Neural cell (in vitro differentiated cells): ENCODE results near the gene DPM3. TPM values are rescaled to one million over a fixed set of nuclear protein-coding genes. Genes with fewer than 3 reads are reported as not detected.

Experiments used
- H2AFZ ChIP-seq: fragments of 200-600, 300-800 bp; sonication (generic), shearing (Covaris generic); 2 replicates; pipeline ENCODE4 v1.6.0; 2014; ENCODE audit warnings: low read depth, mild to moderate bottlenecking, antibody characterized with exemption, low read length, moderate library complexity
- H3F3A ChIP-seq: fragments of 200-600 bp; shearing (Covaris generic); 2 replicates; pipeline ENCODE4 v1.6.1; 2016; ENCODE audit warnings: mild to moderate bottlenecking, moderate library complexity, mixed read lengths, antibody characterized with exemption, low read length; ENCODE audit not compliant: insufficient read depth, poor library complexity, severe bottlenecking
- H3K27ac ChIP-seq: fragments of 200-600, 300-800 bp; sonication (generic), shearing (Covaris generic); 2 replicates; pipeline ENCODE4 v1.5.1; 2014; ENCODE audit warnings: mild to moderate bottlenecking, low read length, moderate library complexity
- H3K27me3 ChIP-seq: fragments of 300-800, 200-600 bp; sonication (generic), shearing (Covaris generic); 2 replicates; pipeline ENCODE4 v1.6.0; 2014; ENCODE audit warnings: mild to moderate bottlenecking, low read depth, low read length, moderate library complexity; ENCODE audit not compliant: insufficient read depth
- H3K36me3 ChIP-seq: fragments of 300-800, 200-600 bp; sonication (generic), shearing (Covaris generic); 2 replicates; pipeline ENCODE4 v1.5.1; 2014; ENCODE audit warnings: mild to moderate bottlenecking, antibody characterized with exemption, low read length, moderate library complexity; ENCODE audit not compliant: insufficient read depth
- H3K4me2 ChIP-seq: fragments of 300-800, 200-600 bp; sonication (generic), shearing (Covaris generic); 2 replicates; pipeline ENCODE4 v1.6.0; 2014; ENCODE audit warnings: mild to moderate bottlenecking, low read length
- H3K4me3 ChIP-seq: fragments of 300-800, 200-600 bp; sonication (generic), shearing (Covaris generic); 2 replicates; pipeline ENCODE4 v1.5.1; 2014; ENCODE audit warnings: mild to moderate bottlenecking, low read length, moderate library complexity
- H3K79me2 ChIP-seq: fragments of 200-600 bp; shearing (Covaris generic); replicated peaks from 2 replicates; pipeline ENCODE4 v1.6.0; 2014; ENCODE audit warnings: mild to moderate bottlenecking, low read length, moderate library complexity; ENCODE audit not compliant: insufficient read depth
- H3K9ac ChIP-seq: fragments of 300-800, 200-600 bp; sonication (generic), shearing (Covaris generic); 2 replicates; pipeline ENCODE4 v1.6.1; 2016; ENCODE audit warnings: mild to moderate bottlenecking, low read length, mixed read lengths
- H3K9me2 ChIP-seq: fragments of 200-600 bp; shearing (Covaris generic); 2 replicates; pipeline ENCODE4 v1.6.1; 2016; ENCODE audit warnings: mild to moderate bottlenecking, low read length, mixed read lengths; ENCODE audit not compliant: insufficient read depth
- H3K9me3 ChIP-seq: fragments of 200-600, 300-800 bp; sonication (generic), shearing (Covaris generic); 2 replicates; pipeline ENCODE4 v1.6.1; 2016; ENCODE audit warnings: mild to moderate bottlenecking, mixed run types, low read length, moderate library complexity, mixed read lengths
- H4K20me1 ChIP-seq: fragments of 200-600 bp; shearing (Covaris generic); 2 replicates; pipeline ENCODE4 v1.6.1; 2016; ENCODE audit warnings: mild to moderate bottlenecking, mixed run types; ENCODE audit not compliant: insufficient read depth
- EP300 ChIP-seq: fragments of 450-650 bp; conservative IDR thresholded peaks from 2 replicates; pipeline ENCODE4 v1.6.1; 2014; ENCODE audit warnings: antibody characterized with exemption, mild to moderate bottlenecking, moderate library complexity; ENCODE audit not compliant: poor library complexity, severe bottlenecking
- EZH2 ChIP-seq: fragments of 200-600, 300-800 bp; shearing (Covaris generic), sonication (generic); IDR thresholded peaks from 2 replicates; pipeline ENCODE4 v1.6.1; 2014; ENCODE audit warnings: antibody characterized with exemption, low read length, borderline replicate concordance, mild to moderate bottlenecking; ENCODE audit not compliant: insufficient read depth, poor library complexity, severe bottlenecking
- MXI1 ChIP-seq: fragments of 450-650 bp; conservative IDR thresholded peaks from 2 replicates; pipeline ENCODE4 v1.6.1; 2014; ENCODE audit warnings: antibody characterized with exemption, mild to moderate bottlenecking; ENCODE audit not compliant: poor library complexity, severe bottlenecking
- POLR2AphosphoS5 ChIP-seq: IDR thresholded peaks from 2 replicates; pipeline ENCODE4 v1.6.1; 2012
- RAD21 ChIP-seq: fragments of 450-650 bp; conservative IDR thresholded peaks from 2 replicates; pipeline ENCODE4 v1.6.1; 2014; ENCODE audit warnings: antibody characterized with exemption, mild to moderate bottlenecking, moderate library complexity
- SMC3 ChIP-seq: fragments of 450-650 bp; conservative IDR thresholded peaks from 2 replicates; pipeline ENCODE4 v1.6.1; 2014; ENCODE audit warnings: antibody characterized with exemption, mild to moderate bottlenecking, moderate library complexity; ENCODE audit not compliant: poor library complexity
- TAF1 ChIP-seq: IDR thresholded peaks from 2 replicates; pipeline ENCODE4 v1.6.1; 2012; ENCODE audit warnings: low read depth
- polyA plus RNA-seq: library from polyadenylated mRNA; depleted of rRNA; stranded (reverse); fragments of >200 nt; gene quantifications from 2 replicates; pipeline ENCODE4 v1.2.3, GENCODE V29; 2014
- TF ChIP-seq, protein P1 (sequence below): IDR thresholded peaks from 2 replicates; pipeline ENCODE4 v1.6.1; 2012; ENCODE audit warnings: borderline replicate concordance
- TF ChIP-seq, protein P2 (sequence below): fragments of 450-650 bp; IDR thresholded peaks from 2 replicates; pipeline ENCODE4 v1.5.1; 2014; ENCODE audit warnings: antibody characterized with exemption, mild to moderate bottlenecking, moderate library complexity; ENCODE audit not compliant: poor library complexity, severe bottlenecking

The DPM3 gene
- polyA plus RNA-seq, 1 donor from 2014 or later: 150 TPM

DNA sequence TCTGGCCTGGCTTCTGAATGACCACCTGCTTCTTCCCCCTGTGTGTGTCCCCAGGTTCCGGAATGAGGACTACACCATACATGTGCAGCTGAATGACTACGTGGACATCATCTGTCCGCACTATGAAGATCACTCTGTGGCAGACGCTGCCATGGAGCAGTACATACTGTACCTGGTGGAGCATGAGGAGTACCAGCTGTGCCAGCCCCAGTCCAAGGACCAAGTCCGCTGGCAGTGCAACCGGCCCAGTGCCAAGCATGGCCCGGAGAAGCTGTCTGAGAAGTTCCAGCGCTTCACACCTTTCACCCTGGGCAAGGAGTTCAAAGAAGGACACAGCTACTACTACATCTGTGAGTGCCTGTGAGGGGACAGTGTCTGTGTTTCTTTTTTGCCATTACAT lies 9.0 kb downstream of the DPM3 start:
- no peaks in the 10 kb centered on the region for H4K20me1 ChIP-seq
- TF ChIP-seq POLR2AphosphoS5 (no peak), MXI1 (no peak), TAF1 (no peak), RAD21 (no peak), EZH2 (no peak)
- TF ChIP-seq, protein P1, sequence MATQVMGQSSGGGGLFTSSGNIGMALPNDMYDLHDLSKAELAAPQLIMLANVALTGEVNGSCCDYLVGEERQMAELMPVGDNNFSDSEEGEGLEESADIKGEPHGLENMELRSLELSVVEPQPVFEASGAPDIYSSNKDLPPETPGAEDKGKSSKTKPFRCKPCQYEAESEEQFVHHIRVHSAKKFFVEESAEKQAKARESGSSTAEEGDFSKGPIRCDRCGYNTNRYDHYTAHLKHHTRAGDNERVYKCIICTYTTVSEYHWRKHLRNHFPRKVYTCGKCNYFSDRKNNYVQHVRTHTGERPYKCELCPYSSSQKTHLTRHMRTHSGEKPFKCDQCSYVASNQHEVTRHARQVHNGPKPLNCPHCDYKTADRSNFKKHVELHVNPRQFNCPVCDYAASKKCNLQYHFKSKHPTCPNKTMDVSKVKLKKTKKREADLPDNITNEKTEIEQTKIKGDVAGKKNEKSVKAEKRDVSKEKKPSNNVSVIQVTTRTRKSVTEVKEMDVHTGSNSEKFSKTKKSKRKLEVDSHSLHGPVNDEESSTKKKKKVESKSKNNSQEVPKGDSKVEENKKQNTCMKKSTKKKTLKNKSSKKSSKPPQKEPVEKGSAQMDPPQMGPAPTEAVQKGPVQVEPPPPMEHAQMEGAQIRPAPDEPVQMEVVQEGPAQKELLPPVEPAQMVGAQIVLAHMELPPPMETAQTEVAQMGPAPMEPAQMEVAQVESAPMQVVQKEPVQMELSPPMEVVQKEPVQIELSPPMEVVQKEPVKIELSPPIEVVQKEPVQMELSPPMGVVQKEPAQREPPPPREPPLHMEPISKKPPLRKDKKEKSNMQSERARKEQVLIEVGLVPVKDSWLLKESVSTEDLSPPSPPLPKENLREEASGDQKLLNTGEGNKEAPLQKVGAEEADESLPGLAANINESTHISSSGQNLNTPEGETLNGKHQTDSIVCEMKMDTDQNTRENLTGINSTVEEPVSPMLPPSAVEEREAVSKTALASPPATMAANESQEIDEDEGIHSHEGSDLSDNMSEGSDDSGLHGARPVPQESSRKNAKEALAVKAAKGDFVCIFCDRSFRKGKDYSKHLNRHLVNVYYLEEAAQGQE: no peak
- H3K27me3 ChIP-seq: peaks cover 27% of the 10 kb centered on the region
- no peak overlapping the region for H3K27ac ChIP-seq
- no peaks in the 10 kb centered on the region for H3K9me2 ChIP-seq
- H3K9me3 ChIP-seq: no peaks in the 10 kb centered on the region
- peaks cover 2% of the 10 kb centered on the region for H3F3A ChIP-seq
- H3K79me2 ChIP-seq: no peaks in the 10 kb centered on the region
- no peak overlapping the region for H3K4me2 ChIP-seq
- H2AFZ ChIP-seq: no peak overlapping the region
- H3K36me3 ChIP-seq: no peaks in the 10 kb centered on the region
- no peak overlapping the region for H3K9ac ChIP-seq
- H3K4me3 ChIP-seq: no peak overlapping the region

DNA sequence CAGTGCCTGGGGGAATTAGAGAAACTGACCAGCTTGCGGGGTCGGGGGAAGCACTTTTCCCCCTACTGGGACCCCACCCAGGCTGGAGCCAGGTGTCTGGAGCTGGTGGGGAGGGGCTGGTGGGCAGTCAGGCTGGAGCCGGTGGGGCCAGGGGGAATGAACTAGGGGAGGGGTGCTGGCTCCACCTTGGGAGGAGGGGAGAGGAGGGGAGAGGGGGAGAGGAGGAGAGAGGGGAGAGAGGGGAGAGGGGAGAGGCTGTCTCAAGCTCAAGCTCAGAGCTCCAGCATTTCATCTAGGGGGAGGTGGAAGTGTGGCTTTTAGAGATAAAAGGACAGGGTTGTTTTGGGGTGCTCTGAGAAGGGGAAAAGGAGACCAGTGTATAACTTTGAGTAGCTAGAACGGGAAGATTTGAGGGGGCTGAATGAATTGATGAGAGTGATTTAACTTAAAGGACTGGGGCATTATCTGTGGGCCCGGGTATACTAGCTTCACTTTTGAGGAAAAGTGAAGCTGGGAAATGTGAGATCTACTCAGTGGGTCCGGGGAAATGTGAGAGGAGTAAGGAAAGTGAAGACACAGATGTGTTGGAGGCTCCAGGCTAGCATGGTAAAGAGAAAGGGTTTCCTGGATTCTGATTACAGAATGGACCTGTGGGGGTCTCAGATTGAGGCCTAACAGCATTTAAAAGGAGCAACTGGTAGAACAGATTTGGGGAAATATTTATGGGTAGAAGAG lies 9.9 kb downstream of the DPM3 start:
- H3K4me3 ChIP-seq: no peak overlapping the region
- H3F3A ChIP-seq: peaks cover 2% of the 10 kb centered on the region
- H3K79me2 ChIP-seq: no peaks in the 10 kb centered on the region
- no peaks in the 10 kb centered on the region for H3K9me2 ChIP-seq
- no peak overlapping the region for H3K9ac ChIP-seq
- no peak overlapping the region for H3K4me2 ChIP-seq
- no peaks in the 10 kb centered on the region for H3K36me3 ChIP-seq
- no peak overlapping the region for H2AFZ ChIP-seq
- H3K27ac ChIP-seq: no peak overlapping the region
- H3K27me3 ChIP-seq: peaks cover 36% of the 10 kb centered on the region
- no peaks in the 10 kb centered on the region for H4K20me1 ChIP-seq
- TF ChIP-seq EZH2: no peak
- no peak for TF ChIP-seq POLR2AphosphoS5
- TF ChIP-seq, protein P1: no peak
- TF ChIP-seq, protein P2, sequence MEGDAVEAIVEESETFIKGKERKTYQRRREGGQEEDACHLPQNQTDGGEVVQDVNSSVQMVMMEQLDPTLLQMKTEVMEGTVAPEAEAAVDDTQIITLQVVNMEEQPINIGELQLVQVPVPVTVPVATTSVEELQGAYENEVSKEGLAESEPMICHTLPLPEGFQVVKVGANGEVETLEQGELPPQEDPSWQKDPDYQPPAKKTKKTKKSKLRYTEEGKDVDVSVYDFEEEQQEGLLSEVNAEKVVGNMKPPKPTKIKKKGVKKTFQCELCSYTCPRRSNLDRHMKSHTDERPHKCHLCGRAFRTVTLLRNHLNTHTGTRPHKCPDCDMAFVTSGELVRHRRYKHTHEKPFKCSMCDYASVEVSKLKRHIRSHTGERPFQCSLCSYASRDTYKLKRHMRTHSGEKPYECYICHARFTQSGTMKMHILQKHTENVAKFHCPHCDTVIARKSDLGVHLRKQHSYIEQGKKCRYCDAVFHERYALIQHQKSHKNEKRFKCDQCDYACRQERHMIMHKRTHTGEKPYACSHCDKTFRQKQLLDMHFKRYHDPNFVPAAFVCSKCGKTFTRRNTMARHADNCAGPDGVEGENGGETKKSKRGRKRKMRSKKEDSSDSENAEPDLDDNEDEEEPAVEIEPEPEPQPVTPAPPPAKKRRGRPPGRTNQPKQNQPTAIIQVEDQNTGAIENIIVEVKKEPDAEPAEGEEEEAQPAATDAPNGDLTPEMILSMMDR: no peak
- TF ChIP-seq EP300: no peak
- TF ChIP-seq RAD21: no peak
- TF ChIP-seq SMC3: no peak
- no peak for TF ChIP-seq MXI1
- TF ChIP-seq TAF1: no peak
- no peaks in the 10 kb centered on the region for H3K9me3 ChIP-seq
